SK-MEL-5 (cell line): ENCODE data around the gene ADAMTS4. TPM values are rescaled to one million over a fixed set of nuclear protein-coding genes. Genes with fewer than 3 reads are reported as not detected.

Source experiments
- DNase-seq: peaks from one replicate; pipeline ENCODE4 v3.0.0-alpha.2; 2016; ENCODE audit warnings: low read depth, low spot score
- in situ Hi-C: cut with HindIII; loops from 2 replicates; pipeline ENCODE4 v1.10.0; 2016; ENCODE audit warnings: low sequenced_read_pairs, high pct_unique_total_duplicates, low pct_unique_long_range_greater_than_20kb
- total RNA-seq: library from RNA; depleted of rRNA; stranded (reverse); fragments of >200 nt; shearing (Covaris generic); gene quantifications from 2 replicates; pipeline ENCODE4 v1.2.3, GENCODE V29; 2014

ADAMTS4 gene
- total RNA-seq, 1 experiment from 2014 or later, result 0.03 TPM

DNA sequence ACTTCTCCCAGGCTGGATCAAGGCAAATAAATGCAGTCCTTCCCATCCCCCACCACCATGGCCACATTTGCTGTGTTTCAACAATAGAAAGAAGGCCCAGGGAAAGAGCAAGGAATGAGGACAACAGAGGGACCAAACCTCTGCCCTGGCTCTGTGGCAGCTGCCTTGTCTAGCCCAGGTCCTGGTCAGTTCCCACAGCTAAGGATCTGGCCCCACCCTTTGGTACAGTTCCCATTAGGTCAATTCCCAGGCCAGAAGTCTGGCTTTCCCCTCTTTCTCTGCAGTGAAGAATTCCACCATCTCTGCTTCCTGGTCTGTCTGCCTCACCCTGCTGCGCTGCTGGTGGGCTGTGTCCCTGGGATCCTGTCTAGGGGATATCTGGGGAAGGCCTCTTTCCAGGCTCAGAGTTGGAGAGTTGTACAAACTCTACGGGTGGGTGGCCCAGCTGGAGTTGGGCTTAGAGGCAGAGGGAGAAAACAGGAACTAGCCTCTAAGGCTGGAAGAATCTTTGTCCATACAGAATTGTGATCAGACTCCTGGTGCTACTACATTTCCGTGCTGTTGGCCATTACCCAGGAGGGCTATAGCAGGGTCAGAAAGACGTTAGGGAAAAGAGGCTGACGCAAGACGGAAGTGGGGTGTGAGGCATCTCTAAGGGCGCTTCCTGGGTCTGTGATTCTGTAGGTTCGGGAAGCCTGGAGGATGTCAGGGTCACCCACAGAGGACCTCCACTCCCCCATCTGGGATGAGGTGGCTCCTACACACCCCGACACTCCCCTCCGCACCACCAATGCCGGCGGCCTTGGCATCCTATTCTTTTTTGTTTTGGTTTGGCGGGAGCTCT, 2.4 kb upstream of the ADAMTS4 start:
- in situ Hi-C loops, result loop anchor here (25.0 kb wide), 1 partner anchor 186 kb away; no protein-coding TSS in a partner anchor
- no peak for DNase-seq

DNA sequence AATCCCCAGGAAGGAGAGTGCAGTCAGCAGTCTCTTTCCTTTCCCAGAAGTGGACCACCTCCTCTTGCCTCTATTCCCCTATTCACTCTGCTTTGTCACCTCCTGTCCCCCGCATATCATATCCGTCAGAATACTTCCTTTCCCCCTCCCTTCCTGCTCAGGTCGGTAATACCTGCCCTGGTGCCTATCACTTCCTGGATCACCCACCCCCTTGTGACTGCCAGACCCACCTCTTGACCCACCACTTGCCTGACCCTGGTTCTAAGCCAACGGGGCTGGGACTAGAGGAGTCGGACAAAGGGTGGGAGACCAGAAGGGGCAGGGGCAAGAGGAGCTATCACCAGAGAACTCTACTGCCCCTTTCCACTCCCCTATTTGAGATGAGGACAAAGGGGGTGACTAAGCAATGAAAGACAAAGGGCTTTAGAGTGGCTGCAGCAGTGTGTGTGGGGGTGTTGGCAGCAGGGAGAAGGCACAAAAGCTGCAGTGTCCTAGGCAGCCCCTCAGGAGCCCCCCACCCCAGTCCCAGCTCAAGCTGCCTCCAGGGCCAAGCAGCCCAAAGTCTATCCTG, 1.7 kb upstream of the ADAMTS4 start:
- DNase-seq, result no peak
- in situ Hi-C loops, result loop anchor here (25.0 kb wide), 1 partner anchor 187 kb away; no protein-coding TSS in a partner anchor

DNA sequence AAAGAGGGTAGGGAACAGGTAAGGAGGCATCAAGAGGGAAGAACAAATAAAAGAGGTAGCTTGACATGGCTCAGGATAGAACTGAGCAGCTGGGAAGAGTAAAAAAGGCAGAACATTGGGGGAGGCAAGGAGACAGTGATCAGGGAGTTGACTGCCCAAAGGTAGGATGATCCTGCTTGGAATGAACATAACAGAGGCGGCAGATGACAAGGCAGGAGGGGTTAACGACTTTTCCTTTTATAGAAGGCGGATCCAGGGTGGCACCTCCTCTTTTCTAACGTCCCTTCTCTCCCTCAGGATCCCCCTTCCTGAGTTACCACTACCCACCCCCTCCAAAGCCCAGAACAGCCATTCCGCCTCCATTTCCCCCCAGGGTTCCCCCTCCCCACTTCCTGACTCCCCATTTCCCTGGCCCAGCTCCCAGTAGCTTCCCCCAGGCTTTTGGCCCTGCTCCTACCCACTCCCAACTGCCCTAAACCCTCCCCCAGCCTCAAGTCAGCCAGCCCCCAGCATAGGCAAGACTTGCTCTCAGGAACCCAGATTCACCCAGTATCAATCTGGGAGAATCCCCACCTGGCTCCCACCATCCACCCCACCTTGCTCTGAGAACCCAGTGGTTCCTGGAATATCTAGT, 769 bp upstream of the ADAMTS4 start:
- in situ Hi-C loops, result loop anchor here (25.0 kb wide), 1 partner anchor 188 kb away; no protein-coding TSS in a partner anchor
- no peak for DNase-seq

DNA sequence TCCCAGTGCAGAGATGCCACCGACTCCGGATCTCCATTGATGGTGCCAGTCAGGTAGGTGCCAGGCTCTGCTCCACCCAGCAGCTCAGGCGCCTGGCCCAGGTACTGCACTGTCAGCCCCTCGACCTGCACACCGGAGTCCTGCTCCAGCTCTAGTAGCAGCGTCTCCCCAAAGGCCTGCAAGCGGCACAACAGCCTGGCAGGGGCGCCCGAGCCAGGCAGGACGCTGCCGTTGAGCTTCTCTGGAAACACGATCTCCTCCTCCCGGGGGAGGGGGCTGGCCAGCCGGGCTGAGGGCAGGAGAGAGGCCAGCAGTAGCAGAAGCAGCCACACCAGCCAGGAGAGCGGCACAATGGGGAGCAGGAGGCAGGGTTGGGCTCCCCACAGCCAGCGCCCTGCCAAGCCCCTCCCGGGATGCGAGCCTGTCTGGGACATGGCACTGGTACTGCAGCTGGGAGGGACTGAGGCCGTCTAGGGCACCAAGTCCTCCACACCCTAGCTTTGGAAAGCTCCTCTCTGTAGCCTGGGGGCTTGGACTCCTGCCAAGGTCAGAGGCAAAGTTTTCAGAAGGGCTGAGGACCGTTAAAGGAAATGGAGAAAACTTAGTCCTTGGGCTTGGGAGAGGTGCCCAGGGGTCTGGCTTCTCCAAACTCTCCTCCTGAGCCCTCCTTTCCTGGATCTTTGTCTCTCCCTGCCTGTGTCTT, 509 bp downstream of the ADAMTS4 start:
- peak; percentile 37 for DNase-seq

DNA sequence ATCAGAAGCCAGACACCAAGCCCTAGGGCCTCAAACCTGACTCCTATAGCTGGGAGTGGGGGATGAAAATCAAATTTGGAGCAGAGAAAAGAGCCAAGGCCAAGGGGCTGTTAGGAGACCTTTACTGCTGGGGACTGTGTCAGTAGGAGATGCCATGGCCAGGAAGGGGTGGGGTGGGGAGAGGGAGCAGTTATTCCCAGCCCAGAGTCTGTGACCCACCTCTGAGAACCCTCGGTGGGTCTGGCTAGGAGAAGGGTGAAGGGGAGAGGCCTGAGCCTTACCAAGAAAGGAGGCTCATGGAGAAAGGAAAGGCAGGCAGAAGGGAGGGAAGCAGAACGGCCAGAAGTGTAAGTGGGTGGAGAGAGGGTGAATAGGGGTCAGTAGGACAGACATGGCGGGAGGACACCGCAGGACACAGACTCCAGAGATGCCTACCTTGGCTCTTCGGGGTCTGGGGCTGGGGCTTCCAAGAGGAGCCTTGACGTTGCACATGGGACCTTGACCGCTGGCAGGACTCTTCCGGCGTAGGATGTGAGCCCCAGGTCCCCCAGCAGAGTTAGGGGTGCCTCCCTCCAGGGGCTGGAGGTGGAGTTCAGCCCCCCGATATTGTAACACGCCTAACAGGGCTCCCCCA, 1.2 kb downstream of the ADAMTS4 start:
- in situ Hi-C loops, result no loop called here

More for the DNA sequence above, 509 bp downstream of the ADAMTS4 start:
- in situ Hi-C loops, result no loop called here

DNA sequence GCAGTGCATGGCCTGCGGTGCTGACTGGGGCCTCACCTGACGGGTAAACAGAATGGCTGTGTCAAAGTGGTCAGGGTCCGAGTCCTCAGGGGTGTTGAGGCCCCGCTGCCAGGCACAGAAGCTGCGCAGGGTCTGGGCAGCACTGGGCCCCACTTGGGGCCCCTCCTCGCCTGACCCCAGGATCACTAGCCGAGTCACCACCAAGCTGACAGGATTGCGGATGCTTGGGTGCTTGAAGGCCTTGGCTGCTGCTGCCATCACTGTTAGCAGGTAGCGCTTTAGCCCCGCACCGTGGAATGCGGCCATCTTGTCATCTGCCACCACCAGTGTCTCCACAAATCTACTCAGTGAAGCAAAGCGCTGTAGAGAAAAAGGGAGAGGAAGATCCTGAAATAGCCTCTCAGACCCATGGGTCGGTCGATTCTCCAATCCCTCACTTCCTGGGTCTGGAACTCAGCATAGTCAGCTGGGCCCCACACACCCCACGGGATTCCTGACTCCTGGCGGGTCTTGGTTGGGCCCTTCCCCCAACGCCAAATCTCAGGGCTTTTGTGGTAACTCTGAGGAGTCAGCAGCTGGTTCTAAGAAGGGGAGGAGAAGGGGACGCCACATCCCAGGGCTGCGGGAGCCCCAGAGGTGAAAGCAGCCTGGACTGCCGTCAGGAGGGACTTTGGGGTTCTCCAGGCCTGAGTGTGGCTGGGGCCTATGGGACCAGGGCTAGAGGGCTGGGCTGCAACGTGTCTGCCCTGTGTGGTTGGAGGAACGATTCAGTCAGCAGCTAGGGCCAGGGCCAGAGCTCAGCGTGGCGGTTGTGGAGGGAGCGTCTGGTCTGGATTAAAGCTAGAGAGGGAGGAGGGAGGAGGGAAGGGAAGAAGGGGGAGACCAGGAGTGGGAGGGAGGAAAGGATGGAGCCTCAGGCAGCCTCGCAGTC, 2.1 kb downstream of the ADAMTS4 start:
- DNase-seq, result no peak
- in situ Hi-C loops, result no loop called here

More for the DNA sequence above, 1.2 kb downstream of the ADAMTS4 start:
- no peak for DNase-seq

DNA sequence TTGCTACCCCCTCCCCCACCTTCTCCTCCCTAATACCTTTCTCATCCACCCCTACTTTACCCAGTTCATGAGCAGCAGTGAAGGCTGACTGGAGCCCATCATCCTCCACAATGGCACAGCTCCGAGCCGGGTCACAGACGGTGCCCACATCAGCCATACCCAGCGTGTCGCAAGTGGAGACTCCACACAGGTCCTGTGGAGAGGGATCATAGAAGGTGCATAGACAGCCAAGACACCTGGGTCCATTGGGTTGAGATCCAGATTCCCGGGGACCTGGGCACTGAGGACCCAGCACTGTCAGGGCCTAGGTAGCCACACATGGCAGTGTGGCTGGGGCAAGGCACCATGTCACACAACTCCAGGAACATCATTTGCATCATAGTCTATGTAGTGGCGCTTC, 2.7 kb downstream of the ADAMTS4 start:
- in situ Hi-C loops, result no loop called here
- DNase-seq, result no peak

DNA sequence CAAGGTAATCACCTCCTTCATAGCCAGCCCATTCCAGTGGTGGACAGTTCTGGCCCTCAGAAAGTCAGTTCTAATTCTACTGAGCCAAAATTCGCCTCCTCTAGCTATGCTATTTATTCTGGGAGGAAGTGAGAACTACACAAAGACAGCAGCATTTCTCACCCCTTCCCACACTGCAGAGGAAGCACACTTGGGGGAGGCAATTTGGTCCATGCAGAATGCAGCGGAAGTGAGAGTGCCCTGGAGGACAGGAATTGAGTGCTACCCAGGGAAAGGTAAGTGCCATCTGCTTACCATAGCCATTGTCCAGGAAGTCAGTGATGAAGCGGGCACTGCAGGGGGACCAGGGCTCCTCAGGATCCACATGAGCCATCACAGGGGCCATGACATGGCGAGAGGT, 3.7 kb downstream of the ADAMTS4 start:
- in situ Hi-C loops, result no loop called here

DNA sequence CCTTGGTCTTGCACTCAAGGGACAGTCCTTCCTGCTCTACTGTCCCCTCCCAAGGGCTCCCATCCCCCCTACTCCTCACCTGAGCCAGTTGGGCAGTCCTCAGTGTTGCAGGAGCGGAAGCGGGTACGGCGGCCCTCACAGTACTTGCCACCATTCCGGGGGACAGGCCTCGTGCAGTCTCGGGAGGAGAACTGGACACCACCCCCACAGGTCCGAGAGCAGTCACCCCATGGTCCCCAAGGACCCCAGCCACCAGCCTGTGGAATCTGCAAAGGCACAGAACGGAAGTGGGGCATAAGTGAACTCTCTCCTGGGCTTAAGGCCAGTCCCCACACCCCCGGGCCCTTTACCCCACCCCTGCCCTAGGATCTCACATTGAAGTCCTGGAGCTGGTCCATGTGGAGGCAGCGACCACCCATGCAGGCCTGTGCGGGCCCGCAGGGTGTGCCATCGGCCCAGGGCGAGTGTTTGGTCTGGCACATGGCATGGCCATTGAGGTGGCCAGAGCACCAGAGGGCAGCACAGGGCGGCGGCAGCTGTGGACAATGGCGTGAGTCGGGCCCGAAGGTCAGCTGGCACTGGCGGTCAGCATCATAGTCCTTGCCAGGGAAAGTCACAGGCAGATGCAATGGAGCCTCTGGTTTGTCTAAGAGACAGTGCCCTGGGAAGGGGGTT, 5.2 kb downstream of the ADAMTS4 start:
- DNase-seq, result no peak
- in situ Hi-C loops, result no loop called here

More for the DNA sequence above, 3.7 kb downstream of the ADAMTS4 start:
- DNase-seq, result no peak

DNA sequence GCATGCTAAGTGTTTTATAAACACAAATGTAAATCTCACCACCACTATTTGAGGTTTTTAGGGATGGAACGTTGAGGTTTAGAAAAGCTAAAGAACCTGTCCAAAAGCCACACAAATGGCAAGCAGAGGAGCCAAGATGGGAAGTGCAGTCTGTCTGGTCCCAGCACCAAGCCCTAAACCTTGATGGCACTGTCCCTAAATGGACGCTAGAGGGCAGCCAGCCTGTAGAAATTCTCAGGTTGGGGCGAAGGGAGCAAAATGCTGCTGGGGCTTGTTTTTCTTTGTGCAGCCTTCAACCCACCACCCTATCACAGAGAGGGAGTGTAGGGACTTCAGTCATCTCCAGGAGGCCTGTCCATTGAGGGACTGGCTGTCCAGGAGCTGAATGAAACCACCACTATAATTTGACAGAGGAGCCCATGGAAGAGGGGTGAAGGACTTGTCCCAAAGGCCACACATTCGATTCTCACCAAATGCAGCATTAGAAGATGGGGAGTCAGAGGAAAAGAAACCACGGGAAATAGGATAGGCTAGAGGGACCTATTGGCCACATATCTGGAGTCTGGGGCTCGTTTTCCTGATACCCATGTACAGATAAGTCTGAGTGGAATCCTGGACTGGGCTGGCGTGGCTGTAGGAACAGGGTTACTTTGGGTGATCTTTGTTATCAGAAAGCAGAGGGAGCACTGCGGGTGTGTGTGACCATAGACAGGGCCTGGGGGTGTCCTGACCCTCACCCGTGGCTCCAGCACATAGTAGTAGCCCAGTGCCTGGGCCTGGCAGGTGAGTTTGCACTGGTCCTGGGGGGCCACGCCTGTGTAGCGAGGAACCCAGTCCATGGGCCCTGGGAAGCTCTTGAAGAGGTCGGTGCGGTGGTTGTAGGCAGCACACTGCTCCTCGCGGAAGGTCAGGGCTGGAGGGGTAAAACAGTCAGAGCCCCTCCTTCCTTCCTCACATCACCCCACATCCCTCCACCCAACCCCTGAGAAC, 6.1 kb downstream of the ADAMTS4 start:
- in situ Hi-C loops, result no loop called here
- peak; percentile 84 for DNase-seq

DNA sequence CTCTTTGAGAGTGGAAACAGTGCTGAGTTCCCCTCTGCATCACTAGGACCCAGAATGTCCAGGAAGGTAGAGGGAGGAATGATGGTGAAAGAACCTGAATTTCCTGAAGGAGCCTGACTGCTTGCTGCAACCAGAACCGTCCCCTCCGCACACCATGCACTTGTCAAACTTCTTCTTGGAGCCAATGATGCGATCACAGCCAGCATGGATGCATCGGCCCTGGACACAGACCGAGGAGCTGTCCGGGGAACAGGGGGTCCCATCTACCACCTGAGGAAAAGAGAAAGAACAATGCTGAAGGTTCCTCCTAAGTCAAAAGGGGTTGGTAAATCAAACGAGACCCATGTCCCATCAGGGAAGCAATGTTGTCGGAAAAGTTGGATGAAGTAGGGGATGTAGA, 6.9 kb downstream of the ADAMTS4 start:
- no peak for DNase-seq
- in situ Hi-C loops, result no loop called here

DNA sequence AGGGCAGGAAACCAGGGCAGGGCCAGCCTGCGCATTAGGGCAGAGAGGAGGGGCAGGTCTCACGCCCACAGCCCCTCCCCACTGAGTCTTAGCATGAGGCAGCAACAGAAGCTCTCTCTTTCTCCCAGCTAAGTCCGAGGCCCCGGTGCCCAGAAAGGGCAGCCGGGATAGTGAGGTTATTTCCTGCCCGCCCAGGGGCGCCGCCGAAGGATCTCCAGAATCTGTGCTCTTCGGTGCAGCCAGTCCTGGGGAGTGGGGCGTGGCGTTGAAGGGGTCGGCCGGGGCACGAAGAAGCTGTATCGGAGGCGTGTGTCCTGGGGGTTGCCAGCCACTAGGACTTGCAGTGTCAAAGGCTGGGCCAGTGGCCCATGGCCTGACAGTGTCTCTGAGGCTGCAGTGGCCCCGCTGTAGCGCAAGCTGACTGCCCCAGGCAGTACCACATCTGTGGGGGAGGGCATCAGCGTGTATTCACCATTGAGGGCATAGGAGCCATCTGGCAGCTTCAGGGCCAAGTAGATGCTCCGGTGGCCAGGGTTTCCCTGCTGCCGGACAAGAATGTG, 7.8 kb downstream of the ADAMTS4 start:
- no peak for DNase-seq
- in situ Hi-C loops, result no loop called here

DNA sequence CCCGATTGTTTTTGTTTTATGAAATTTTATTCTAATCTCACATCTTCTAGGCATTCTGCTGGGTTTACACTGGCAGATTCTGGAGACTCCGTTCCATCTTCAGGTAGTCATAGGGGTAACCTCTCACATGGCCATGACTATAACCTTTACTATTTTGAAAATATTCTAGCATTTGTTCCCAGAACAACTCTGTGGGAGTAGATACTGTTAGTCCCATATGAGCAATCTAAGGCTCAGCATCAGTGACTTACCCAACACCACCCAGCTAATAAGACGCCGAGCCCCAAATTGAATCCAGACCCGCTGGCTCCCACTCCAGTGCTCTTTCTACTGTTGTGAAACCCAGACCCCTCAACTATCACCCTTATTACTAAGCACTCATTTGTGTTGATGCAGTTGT, 9.8 kb downstream of the ADAMTS4 start:
- in situ Hi-C loops, result no loop called here
- DNase-seq, result no peak

DNA sequence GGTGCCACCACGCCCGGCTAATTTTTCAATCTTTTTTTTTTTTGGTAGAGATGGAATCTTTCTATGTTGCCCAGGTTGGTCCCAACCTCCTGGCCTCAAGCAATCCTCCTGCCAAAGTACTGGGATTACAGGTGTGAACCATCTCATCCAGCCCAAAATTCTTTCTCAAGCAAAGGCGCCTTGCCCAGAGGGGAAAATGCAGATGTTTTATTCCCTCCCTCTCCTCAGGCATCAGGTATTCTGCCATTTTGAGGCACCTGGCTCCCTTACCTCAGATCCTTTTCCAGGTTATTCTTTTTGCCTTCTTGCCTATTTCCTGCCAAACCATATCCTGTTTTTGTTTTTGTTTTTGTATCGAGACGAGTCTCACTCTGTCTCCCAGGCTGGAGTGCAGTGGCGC, 10.5 kb downstream of the ADAMTS4 start:
- DNase-seq, result no peak
- in situ Hi-C loops, result no loop called here

DNA sequence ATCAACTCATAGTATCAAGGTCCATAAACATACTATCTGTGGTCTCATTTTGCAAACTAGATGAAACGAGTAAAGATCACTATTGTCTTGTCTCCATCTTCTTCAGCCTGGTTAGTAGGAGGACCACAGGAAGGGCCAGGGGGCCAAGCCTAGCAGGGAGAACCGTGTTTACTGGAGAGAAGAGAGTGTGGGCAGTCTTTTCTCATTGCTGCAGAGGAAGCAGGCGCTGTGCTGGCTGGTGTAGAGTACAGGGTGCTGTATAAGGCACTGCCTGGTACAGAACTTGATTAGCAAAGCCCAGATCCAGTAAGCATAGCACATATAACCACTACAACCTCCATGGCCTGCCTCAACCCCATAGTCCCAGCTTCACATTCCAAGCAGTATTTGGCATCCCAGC, 11.5 kb downstream of the ADAMTS4 start:
- no peak for DNase-seq
- in situ Hi-C loops, result no loop called here
